RWPE2 (cell line): ENCODE results near the gene SLC25A5.
A peak's percentile ranks its signal among the peaks of the same experiment; 100 is the strongest.
"Not testable (repeated sequence)": the region's sequence is repeated elsewhere in the genome, so short reads cannot be mapped to it uniquely, and the experiment has no call there.

Experiments
- ATAC-seq: fragments of 200-7000 bp; cut with Tn5 transposase; 3 replicates; pipeline ENCODE4 v1.9.1; 2021; ENCODE audit warnings: low read depth
- DNase-seq: peaks from one replicate; pipeline ENCODE4 v3.0.0-alpha.2; 2020; ENCODE audit warnings: low spot score
- H3K27ac ChIP-seq: fragments of 450-650 bp; 2 replicates; pipeline ENCODE4 v1.5.1; 2017; ENCODE audit warnings: mild to moderate bottlenecking; ENCODE audit not compliant: poor library complexity, severe bottlenecking
- H3K27me3 ChIP-seq: fragments of 250-450 bp; sonication (Bioruptor Pico); 2 replicates; pipeline ENCODE4 v1.5.1; 2021; ENCODE audit warnings: mild to moderate bottlenecking, moderate library complexity; ENCODE audit not compliant: insufficient read depth, poor library complexity, severe bottlenecking
- H3K36me3 ChIP-seq: fragments of 250-450 bp; sonication (Bioruptor Pico); 2 replicates; pipeline ENCODE4 v1.5.1; 2020; ENCODE audit warnings: low read depth, mild to moderate bottlenecking, moderate library complexity
- H3K4me1 ChIP-seq: fragments of 250-450 bp; sonication (Bioruptor Pico); 2 replicates; pipeline ENCODE4 v1.5.1; 2021; ENCODE audit warnings: mild to moderate bottlenecking, moderate library complexity; ENCODE audit not compliant: insufficient read depth, poor library complexity, severe bottlenecking
- H3K4me3 ChIP-seq: fragments of 250-450 bp; sonication (Bioruptor Pico); 2 replicates; pipeline ENCODE4 v1.5.1; 2021; ENCODE audit warnings: mild to moderate bottlenecking, moderate library complexity; ENCODE audit not compliant: severe bottlenecking
- H3K9me3 ChIP-seq: fragments of 250-450 bp; sonication (Bioruptor Pico); 2 replicates; pipeline ENCODE4 v1.5.1; 2021; ENCODE audit warnings: mild to moderate bottlenecking, moderate library complexity; ENCODE audit not compliant: severe bottlenecking
- CTCF ChIP-seq: fragments of 450-650 bp; IDR thresholded peaks from one replicate; pipeline ENCODE4 v1.5.1; 2017; ENCODE audit warnings: mild to moderate bottlenecking, moderate library complexity; ENCODE audit not compliant: poor library complexity, severe bottlenecking

Gene SLC25A5

GRCh38 chrX:119424999-119425398 is 43.2 kb upstream of the SLC25A5 start:
- Histone ChIP-seq H3K27me3 (no peaks in the 10 kb centered on the region), H3K4me3 (no peak overlapping the region), H3K4me1 (no peaks in the 10 kb centered on the region), H3K36me3 (no peaks in the 10 kb centered on the region; the same call in 1 of the 2 replicates), H3K27ac (no peak overlapping the region), H3K9me3 (no peaks in the 10 kb centered on the region)
- no peak for ATAC-seq
- DNase-seq: no peak
- no peak for TF ChIP-seq CTCF

GRCh38 chrX:119427024-119427794 is 41.0 kb upstream of the SLC25A5 start:
- Histone ChIP-seq H3K27me3 (no peaks in the 10 kb centered on the region), H3K27ac (no peak overlapping the region), H3K36me3 (no peaks in the 10 kb centered on the region; the same call in 1 of the 2 replicates), H3K4me1 (no peaks in the 10 kb centered on the region), H3K4me3 (no peak overlapping the region), H3K9me3 (no peaks in the 10 kb centered on the region)
- ATAC-seq (no peak), DNase-seq (no peak)
- no peak for TF ChIP-seq CTCF

- H3K27ac ChIP-seq: no peak overlapping the region
- TF ChIP-seq CTCF: no peak
- ATAC-seq (no peak), DNase-seq (no peak)
- H3K27me3 ChIP-seq: no peaks in the 10 kb centered on the region
- no peak overlapping the region for H3K4me3 ChIP-seq
- no peaks in the 10 kb centered on the region for H3K9me3 ChIP-seq
- no peaks in the 10 kb centered on the region for H3K4me1 ChIP-seq
- no peaks in the 10 kb centered on the region; the same call in 1 of the 2 replicates for H3K36me3 ChIP-seq
These were observed 40.5 kb upstream of the SLC25A5 start for GRCh38 chrX:119427795-119428185.

- no peak for TF ChIP-seq CTCF
- Histone ChIP-seq H3K4me1 (no peaks in the 10 kb centered on the region), H3K27ac (no peak overlapping the region), H3K4me3 (no peak overlapping the region), H3K9me3 (no peaks in the 10 kb centered on the region), H3K27me3 (no peaks in the 10 kb centered on the region), H3K36me3 (no peaks in the 10 kb centered on the region; the same call in 1 of the 2 replicates)
- ATAC-seq (no peak), DNase-seq (no peak)
These were observed 38.8 kb upstream of the SLC25A5 start for GRCh38 chrX:119429471-119429870.

- not testable (repeated sequence) for H3K9me3 ChIP-seq, H3K27me3 ChIP-seq, H3K36me3 ChIP-seq, H3K4me1 ChIP-seq, DNase-seq, ATAC-seq
- H3K4me3 ChIP-seq: peak overlapping the region; percentile 23
- peak overlapping the region; percentile 86 for H3K27ac ChIP-seq
These were observed 26.9 kb upstream of the SLC25A5 start for GRCh38 chrX:119441295-119441694.
